HG03095 (cell line): Measurements from ENCODE around the gene PIAS1.
"Not testable (repeated sequence)": the region's sequence is repeated elsewhere in the genome, so short reads cannot be mapped to it uniquely, and the experiment has no call there.

Experiments used
- ATAC-seq: cut with Tn5 transposase; IDR thresholded peaks from one replicate; pipeline ENCODE4 v1.9.1; 2021; ENCODE audit warnings: moderate library complexity; ENCODE audit not compliant: unreplicated experiment

PIAS1 gene

GRCh38 chr15:68230157-68231100 is 176.3 kb downstream of the PIAS1 start:
- ATAC-seq = no peak

GRCh38 chr15:68231102-68231818 is 177.1 kb downstream of the PIAS1 start:
- no peak for ATAC-seq

GRCh38 chr15:68232449-68232848 is 178.3 kb downstream of the PIAS1 start:
- ATAC-seq = no peak

- no peak for ATAC-seq
These were observed 178.8 kb downstream of the PIAS1 start for GRCh38 chr15:68232937-68233336.

- ATAC-seq = no peak
These were observed 179.9 kb downstream of the PIAS1 start for GRCh38 chr15:68234060-68234459.

GRCh38 chr15:68234520-68234919 is 180.4 kb downstream of the PIAS1 start:
- ATAC-seq = not testable (repeated sequence)

GRCh38 chr15:68235022-68235421 is 180.9 kb downstream of the PIAS1 start:
- ATAC-seq = no peak

- ATAC-seq = no peak
These were observed 184.9 kb downstream of the PIAS1 start for GRCh38 chr15:68239025-68239424.

GRCh38 chr15:68241088-68241935 is 187.2 kb downstream of the PIAS1 start:
- ATAC-seq = no peak
